ENCODE measurements around the gene MAGOH. TPM values are rescaled to one million over a fixed set of nuclear protein-coding genes. Genes with fewer than 3 reads are reported as not detected.

MAGOH gene
- polyA plus RNA-seq, 1 donor from 2014 or later = 53.3 TPM

GRCh38 chr1:53250325-53250724 is 12.0 kb upstream of the MAGOH start:
- Histone ChIP-seq H4K20me1 (ENCODE audit: insufficient read depth) (no peaks in the 10 kb centered on the region), H3K27me3 (ENCODE audit: insufficient read depth, low read depth, low read length) (no peaks in the 10 kb centered on the region), H3K4me3 (ENCODE audit: low read length) (no peak overlapping the region), H2AFZ (ENCODE audit: low read depth, low read length) (no peak overlapping the region), H3K4me2 (ENCODE audit: low read length) (no peak overlapping the region), H3K9ac (ENCODE audit: low read length) (no peak overlapping the region), H3K9me3 (ENCODE audit: low read length) (no peaks in the 10 kb centered on the region), H3K27ac (ENCODE audit: low read length) (no peak overlapping the region), H3K9me2 (ENCODE audit: insufficient read depth, low read length) (no peaks in the 10 kb centered on the region), H3K36me3 (ENCODE audit: insufficient read depth, low read length) (peaks cover 3% of the 10 kb centered on the region), H3F3A (ENCODE audit: insufficient read depth, low read length, poor library complexity, severe bottlenecking) (no peaks in the 10 kb centered on the region), H3K79me2 (replicated peaks; ENCODE audit: insufficient read depth, low read length) (no peaks in the 10 kb centered on the region)
- TF ChIP-seq CTCF (IDR thresholded peaks at IDR 0.05; ENCODE audit: poor library complexity, severe bottlenecking) = no peak
- no peak for TF ChIP-seq MXI1 (conservative IDR thresholded peaks at IDR 0.05; ENCODE audit: poor library complexity, severe bottlenecking)
- no peak for TF ChIP-seq POLR2AphosphoS5 (IDR thresholded peaks at IDR 0.05)
- no peak for TF ChIP-seq REST (IDR thresholded peaks at IDR 0.05; ENCODE audit: borderline replicate concordance)
- TF ChIP-seq TAF1 (IDR thresholded peaks at IDR 0.05; ENCODE audit: low read depth) = no peak
- TF ChIP-seq RAD21 (conservative IDR thresholded peaks at IDR 0.05) = no peak
- no peak for TF ChIP-seq SMC3 (conservative IDR thresholded peaks at IDR 0.05; ENCODE audit: poor library complexity)
- no peak for TF ChIP-seq EZH2 (IDR thresholded peaks at IDR 0.05; ENCODE audit: borderline replicate concordance, insufficient read depth, low read length, poor library complexity, severe bottlenecking)
- no peak for TF ChIP-seq EP300 (conservative IDR thresholded peaks at IDR 0.05; ENCODE audit: poor library complexity, severe bottlenecking)

GRCh38 chr1:53249706-53250105 is 11.4 kb upstream of the MAGOH start:
- TF ChIP-seq RAD21 (conservative IDR thresholded peaks at IDR 0.05) (no peak), EZH2 (IDR thresholded peaks at IDR 0.05; ENCODE audit: borderline replicate concordance, insufficient read depth, low read length, poor library complexity, severe bottlenecking) (no peak), SMC3 (conservative IDR thresholded peaks at IDR 0.05; ENCODE audit: poor library complexity) (no peak), REST (IDR thresholded peaks at IDR 0.05; ENCODE audit: borderline replicate concordance) (no peak), MXI1 (conservative IDR thresholded peaks at IDR 0.05; ENCODE audit: poor library complexity, severe bottlenecking) (no peak)
- H3K9me2 ChIP-seq (ENCODE audit: insufficient read depth, low read length) = no peaks in the 10 kb centered on the region
- no peak overlapping the region for H3K9ac ChIP-seq (ENCODE audit: low read length)
- H2AFZ ChIP-seq (ENCODE audit: low read depth, low read length) = no peak overlapping the region
- no peaks in the 10 kb centered on the region for H3K27me3 ChIP-seq (ENCODE audit: insufficient read depth, low read depth, low read length)
- H3K36me3 ChIP-seq (ENCODE audit: insufficient read depth, low read length) = peaks cover 3% of the 10 kb centered on the region
- H3K4me3 ChIP-seq (ENCODE audit: low read length) = no peak overlapping the region
- no peak overlapping the region for H3K27ac ChIP-seq (ENCODE audit: low read length)
- H3F3A ChIP-seq (ENCODE audit: insufficient read depth, low read length, poor library complexity, severe bottlenecking) = no peaks in the 10 kb centered on the region
- H3K9me3 ChIP-seq (ENCODE audit: low read length) = no peaks in the 10 kb centered on the region
- H4K20me1 ChIP-seq (ENCODE audit: insufficient read depth) = no peaks in the 10 kb centered on the region
- H3K79me2 ChIP-seq (replicated peaks; ENCODE audit: insufficient read depth, low read length) = no peaks in the 10 kb centered on the region
- H3K4me2 ChIP-seq (ENCODE audit: low read length) = no peak overlapping the region
